SH-SY5Y (cell line): Measurements from ENCODE around the gene NXNL2.

Experiments used
- GATA2 ChIP-seq: IDR thresholded peaks from 2 replicates; pipeline ENCODE4 v1.6.1; 2011; ENCODE audit warnings: mild to moderate bottlenecking, low read depth, low read length
- GATA3 ChIP-seq: IDR thresholded peaks from 2 replicates; pipeline ENCODE4 v1.6.1; 2011; ENCODE audit warnings: low read depth, mild to moderate bottlenecking, low read length, moderate library complexity

- TF ChIP-seq GATA2 (no peak), GATA3 (no peak)
These were observed 50.4 kb downstream of the NXNL2 start for GRCh38 chr9:88585426-88585825.
